GM10266 (cell line): Measurements from ENCODE around the gene MACO1.

Experiments
- DNase-seq: peaks from one replicate; pipeline ENCODE4 v3.0.0; 2012; ENCODE audit errors: extremely low spot score
- TF ChIP-seq, protein P1 (sequence below): IDR thresholded peaks from 2 replicates; pipeline ENCODE4 v1.5.1; 2012; ENCODE audit warnings: mild to moderate bottlenecking, low read depth; ENCODE audit not compliant: control insufficient read depth, insufficient read depth; ENCODE audit errors: missing control alignments

MACO1 gene

DNA sequence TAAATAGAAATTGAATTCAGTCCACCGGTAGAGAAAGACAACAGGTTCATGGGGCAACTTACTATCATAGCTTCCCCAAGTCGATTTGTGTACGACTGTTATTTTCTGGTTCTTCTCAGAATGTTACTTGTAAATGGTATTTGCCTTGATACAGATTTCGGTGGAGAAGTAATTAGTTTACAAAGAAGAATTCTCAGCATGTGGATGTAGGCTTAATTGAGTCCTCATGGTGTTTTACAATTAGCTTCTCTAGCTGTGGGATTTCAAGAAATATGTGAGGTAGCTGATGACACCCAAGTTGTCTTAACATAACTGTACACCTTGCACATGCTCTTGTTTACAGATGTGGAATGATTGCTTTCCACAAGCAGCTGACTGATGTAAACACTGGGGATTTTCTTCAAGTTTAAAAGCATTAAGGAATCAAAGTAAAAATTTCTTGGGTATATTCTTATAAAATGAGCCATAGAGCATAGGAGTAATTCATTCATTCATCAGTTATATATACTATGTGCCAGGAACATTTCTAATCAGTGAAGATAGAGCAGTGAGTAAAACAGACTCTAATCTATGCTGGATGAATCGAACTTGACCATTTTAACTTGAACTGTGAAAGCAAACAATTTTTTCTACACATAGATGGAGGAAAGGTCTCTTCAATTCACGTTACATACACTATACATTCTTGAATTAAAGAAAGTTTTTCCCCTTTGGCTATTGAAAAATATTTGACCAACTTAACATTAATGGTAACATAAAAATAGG lies 1.4 kb downstream of the MACO1 start:
- DNase-seq, result no peak
- TF ChIP-seq, protein P1, sequence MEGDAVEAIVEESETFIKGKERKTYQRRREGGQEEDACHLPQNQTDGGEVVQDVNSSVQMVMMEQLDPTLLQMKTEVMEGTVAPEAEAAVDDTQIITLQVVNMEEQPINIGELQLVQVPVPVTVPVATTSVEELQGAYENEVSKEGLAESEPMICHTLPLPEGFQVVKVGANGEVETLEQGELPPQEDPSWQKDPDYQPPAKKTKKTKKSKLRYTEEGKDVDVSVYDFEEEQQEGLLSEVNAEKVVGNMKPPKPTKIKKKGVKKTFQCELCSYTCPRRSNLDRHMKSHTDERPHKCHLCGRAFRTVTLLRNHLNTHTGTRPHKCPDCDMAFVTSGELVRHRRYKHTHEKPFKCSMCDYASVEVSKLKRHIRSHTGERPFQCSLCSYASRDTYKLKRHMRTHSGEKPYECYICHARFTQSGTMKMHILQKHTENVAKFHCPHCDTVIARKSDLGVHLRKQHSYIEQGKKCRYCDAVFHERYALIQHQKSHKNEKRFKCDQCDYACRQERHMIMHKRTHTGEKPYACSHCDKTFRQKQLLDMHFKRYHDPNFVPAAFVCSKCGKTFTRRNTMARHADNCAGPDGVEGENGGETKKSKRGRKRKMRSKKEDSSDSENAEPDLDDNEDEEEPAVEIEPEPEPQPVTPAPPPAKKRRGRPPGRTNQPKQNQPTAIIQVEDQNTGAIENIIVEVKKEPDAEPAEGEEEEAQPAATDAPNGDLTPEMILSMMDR, result no peak

DNA sequence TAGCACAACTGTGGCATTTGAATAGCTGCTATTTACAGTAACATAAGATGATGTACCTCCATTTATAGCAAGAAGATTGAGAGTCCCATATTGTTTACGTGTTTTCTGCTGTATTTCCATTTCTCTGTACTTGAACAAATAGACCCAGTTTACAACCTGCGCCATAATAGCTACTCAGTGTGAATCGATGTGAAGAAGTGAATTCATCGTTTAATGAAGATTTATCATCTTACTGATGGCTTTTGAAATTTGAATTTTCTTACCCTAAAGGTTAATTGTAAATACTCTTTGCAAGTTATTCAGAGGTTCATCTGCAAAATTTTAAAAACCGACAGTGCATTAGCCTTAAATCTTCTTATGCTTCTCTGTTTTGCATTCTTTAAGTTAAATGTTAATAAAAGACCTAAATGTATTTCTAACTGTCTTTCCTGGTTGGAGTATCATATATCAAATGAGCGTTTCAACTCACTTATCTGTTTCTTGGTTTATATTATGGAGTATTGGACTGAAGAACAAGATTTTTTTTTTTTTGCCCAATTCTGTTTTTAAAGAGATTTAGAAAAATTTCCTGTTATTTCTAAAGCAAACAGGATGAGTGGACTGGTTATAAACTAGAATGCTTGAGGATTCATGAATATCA lies 2.2 kb downstream of the MACO1 start:
- TF ChIP-seq, protein P1, result no peak
- no peak for DNase-seq

DNA sequence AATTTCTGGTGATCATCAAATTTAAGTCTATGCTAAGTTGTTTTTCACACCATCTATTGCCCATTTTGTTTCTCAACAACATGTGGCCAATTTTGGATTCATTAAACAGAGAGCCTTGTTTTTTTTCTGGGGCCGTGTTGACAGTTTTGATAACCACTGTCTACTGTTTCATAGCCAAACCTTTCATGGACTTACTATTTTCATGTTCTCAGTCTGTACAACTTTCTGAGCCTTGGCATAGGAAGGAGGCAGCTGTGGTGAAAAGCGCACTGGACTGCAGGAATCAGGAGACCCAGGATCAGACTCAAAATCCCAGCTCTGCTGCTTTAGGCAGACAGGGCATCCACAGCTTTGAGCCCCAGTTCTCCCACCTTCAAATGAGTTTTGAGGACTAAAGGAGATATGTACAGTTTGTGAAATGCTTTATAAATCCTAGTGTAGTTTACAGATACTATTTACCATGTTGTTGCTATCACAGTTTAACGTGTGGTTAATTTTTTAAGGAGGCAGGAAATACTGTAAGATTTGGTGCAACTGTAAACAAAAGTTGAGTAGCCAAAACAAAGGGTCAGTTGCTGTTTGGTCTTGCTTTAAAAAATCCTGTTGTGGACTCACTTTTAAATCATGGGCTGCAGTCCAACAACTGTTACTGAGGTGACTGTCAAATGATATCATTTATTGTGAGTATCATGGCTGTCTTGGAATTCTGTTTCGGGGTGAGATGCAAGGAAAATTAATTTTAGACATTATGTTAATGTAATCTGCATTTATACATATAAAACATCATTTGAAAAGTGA lies 2.9 kb downstream of the MACO1 start:
- DNase-seq, result no peak
- TF ChIP-seq, protein P1, result no peak

DNA sequence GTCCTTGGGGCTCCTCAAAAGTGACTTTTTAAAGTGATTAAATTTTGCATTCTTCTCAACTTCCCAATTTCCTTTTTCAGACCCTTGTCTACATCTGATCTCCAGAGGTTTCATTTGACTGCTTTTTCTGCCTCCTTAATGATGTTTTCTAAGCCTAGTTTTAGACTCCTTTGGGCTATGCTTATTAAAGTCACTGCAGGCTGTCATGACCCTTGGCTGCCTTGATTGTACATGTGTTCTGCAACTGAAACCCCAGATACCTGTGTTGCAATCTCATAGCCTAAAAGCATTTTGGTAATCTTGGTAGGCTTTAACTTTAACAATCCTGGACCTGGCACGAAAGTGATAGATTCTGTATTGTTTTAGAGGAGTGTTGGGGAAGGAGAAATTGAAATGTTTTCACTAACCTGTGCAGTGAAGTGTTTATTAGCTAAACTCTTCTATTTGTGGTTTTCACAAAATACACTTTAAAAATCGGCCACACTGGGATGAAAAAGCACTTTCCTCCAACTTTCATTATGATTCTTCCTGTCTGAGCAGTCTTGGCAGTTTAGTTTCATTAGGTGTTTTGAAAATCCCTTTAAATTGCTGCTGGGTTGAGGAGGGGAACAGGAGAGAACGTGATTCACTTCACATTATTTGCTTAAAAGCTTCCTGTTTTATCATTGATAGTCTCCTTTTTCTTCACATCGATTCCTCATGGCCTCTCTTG lies 4.9 kb downstream of the MACO1 start:
- DNase-seq, result no peak
- TF ChIP-seq, protein P1, result no peak

GRCh38 chr1:25437672-25438071 lies 7.0 kb downstream of the MACO1 start:
- no peak for DNase-seq
- TF ChIP-seq, protein P1, result no peak

DNA sequence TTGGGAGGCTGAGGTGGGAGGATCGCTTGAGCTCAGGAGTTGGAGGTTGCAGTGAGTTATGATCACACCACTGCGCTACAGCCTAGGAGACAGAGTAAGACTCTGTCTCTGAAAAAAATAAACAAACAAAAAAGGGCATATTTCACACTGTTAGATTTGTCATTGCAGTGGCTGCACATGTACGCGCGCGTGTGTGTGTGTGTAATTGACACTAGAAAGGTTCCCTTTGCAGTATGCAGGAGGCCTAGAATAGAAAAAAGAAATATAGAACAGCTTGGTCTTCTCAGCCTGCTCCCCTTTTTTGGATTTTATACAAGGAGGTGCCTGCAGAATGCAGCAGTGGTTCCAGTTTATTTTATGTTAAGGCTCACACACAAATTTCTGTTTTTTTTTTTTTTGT lies 8.6 kb downstream of the MACO1 start:
- DNase-seq, result no peak
- TF ChIP-seq, protein P1, result no peak

- DNase-seq, result no peak
- TF ChIP-seq, protein P1, result no peak
Observed at GRCh38 chr1:25442178-25442577, 11.5 kb downstream of the MACO1 start.
